GM12874 (cell line): Measurements from ENCODE around the gene TIGD1.

ENCODE experiments used
- CTCF ChIP-seq: IDR thresholded peaks from 2 replicates; pipeline ENCODE4 v1.5.1; 2011; ENCODE audit warnings: low read depth, mild to moderate bottlenecking, control low read depth, low read length, moderate library complexity; ENCODE audit not compliant: insufficient read depth

Gene TIGD1

GRCh38 chr2:232576995-232577394 lies 26.6 kb upstream of the TIGD1 start:
- TF ChIP-seq CTCF = no peak

- TF ChIP-seq CTCF = no peak
Measured at GRCh38 chr2:232575404-232575746, 25.0 kb upstream of the TIGD1 start.

- no peak for TF ChIP-seq CTCF
Measured at GRCh38 chr2:232574674-232575403, 24.5 kb upstream of the TIGD1 start.

- no peak for TF ChIP-seq CTCF
Measured at GRCh38 chr2:232573771-232574435, 23.5 kb upstream of the TIGD1 start.

- TF ChIP-seq CTCF = no peak
Measured at GRCh38 chr2:232573042-232573441, 22.7 kb upstream of the TIGD1 start.

- TF ChIP-seq CTCF = no peak
Measured at GRCh38 chr2:232571026-232571474, 20.7 kb upstream of the TIGD1 start.

GRCh38 chr2:232569541-232569940 lies 19.2 kb upstream of the TIGD1 start:
- TF ChIP-seq CTCF = no peak
